Activated T-cell treated with anti-CD3 and anti-CD28 coated beads, Interleukin-2, amount 50 U/mL, for 72 hours (primary cell): Measurements from ENCODE around the gene ACP4. TPM values are rescaled to one million over a fixed set of nuclear protein-coding genes. Genes with fewer than 3 reads are reported as not detected.
A peak's percentile ranks its signal among the peaks of the same experiment; 100 is the strongest.
"Not testable (repeated sequence)": the region's sequence is repeated elsewhere in the genome, so short reads cannot be mapped to it uniquely, and the experiment has no call there.

ENCODE experiments used
- ATAC-seq, 2 donors: fragments of 150-1000 bp; cut with Tn5 transposase; replicated peaks in 1 of 2; 2 replicates each; pipeline ENCODE4 v1.10.0; 2021; ENCODE audit warnings: moderate library complexity in 2 of 2, mild to moderate bottlenecking in 1 of 2
- DNase-seq, 2 donors: peaks; one replicate each; pipeline ENCODE4 v3.0.0; 2021 to 2022; ENCODE audit warnings: mixed read lengths in 1 of 2
- H3K27ac Mint-ChIP-seq: one replicate; pipeline ENCODE4 v1.8.0; 2022; ENCODE audit warnings: mild to moderate bottlenecking, moderate library complexity, mixed read lengths
- H3K27me3 Mint-ChIP-seq: one replicate; pipeline ENCODE4 v1.8.0; 2022; ENCODE audit warnings: low read depth, mixed read lengths
- H3K36me3 Mint-ChIP-seq, 2 donors: one replicate each; pipeline ENCODE4 v1.8.0; 2022; ENCODE audit warnings: mixed read lengths in 2 of 2, mild to moderate bottlenecking in 1 of 2; ENCODE audit not compliant: insufficient read depth in 2 of 2
- H3K4me1 Mint-ChIP-seq: one replicate; pipeline ENCODE4 v1.8.0; 2022; ENCODE audit warnings: low read depth, mixed read lengths
- H3K4me3 Mint-ChIP-seq, 2 donors: one replicate each; pipeline ENCODE4 v1.8.0; 2022; ENCODE audit warnings: mild to moderate bottlenecking in 2 of 2, mixed read lengths in 2 of 2, moderate library complexity in 2 of 2
- H3K9me3 Mint-ChIP-seq, 2 donors: one replicate each; pipeline ENCODE4 v1.8.0; 2022; ENCODE audit warnings: mixed read lengths in 2 of 2
- total RNA-seq, 2 donors: library from RNA; stranded (reverse); gene quantifications; one replicate each; pipeline ENCODE4 v1.2.3, GENCODE V29; 2022

ACP4 gene
- total RNA-seq, 2 donors from 2014 or later: not detected

DNA sequence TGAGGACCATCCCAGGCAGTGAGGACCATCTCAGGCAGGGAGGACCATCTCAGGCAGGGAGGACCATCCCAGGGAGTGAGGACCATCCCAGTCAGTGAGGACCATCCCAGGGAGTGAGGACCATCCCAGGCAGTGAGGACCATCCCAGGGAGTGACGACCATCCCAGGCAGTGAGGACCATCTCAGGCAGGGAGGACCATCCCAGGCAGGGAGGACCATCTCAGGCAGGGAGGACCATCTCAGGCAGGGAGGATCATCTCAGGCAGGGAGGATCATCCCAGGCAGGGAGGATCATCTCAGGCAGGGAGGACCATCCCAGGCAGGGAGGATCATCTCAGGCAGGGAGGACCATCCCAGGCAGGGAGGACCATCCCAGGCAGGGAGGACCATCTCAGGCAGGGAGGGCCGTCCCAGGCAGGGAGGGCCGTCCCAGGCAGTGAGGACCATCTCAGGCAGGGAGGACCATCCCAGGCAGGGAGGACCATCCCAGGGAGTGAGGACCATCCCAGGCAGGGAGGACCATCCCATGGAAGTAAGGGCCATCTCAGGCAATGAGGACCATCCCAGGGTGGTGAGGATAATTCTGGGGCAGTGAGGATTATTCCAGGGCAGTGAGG lies 21.5 kb downstream of the ACP4 start:
- peaks cover 20% of the 10 kb centered on the region for H3K27me3 Mint-ChIP-seq
- DNase-seq, H3K27ac Mint-ChIP-seq, H3K4me3 Mint-ChIP-seq, H3K4me1 Mint-ChIP-seq, ATAC-seq, H3K36me3 Mint-ChIP-seq, H3K9me3 Mint-ChIP-seq: not testable (repeated sequence)

DNA sequence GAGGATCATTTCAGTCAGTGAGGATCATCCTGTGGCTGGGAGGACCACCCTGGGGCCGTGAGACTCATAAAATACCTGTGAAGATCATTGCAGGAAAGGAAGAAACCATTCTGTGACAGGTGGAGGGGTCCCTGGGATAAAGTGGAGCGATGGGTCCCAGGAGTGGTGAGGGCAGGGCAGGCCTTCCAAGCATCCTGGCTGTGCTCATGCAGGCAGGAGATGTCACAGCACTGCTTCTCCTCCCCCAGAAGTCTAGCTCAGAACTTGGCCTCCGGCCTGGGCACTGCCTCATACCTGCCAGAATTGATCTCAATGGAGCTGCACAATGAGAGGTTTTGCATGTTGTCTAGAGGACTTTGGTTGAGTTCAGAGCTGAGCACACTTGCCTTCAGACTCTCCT lies 22.3 kb downstream of the ACP4 start:
- Mint-ChIP-seq H3K27ac (no peak overlapping the region), H3K27me3 (peaks cover 20% of the 10 kb centered on the region), H3K36me3 (peaks cover 4% of the 10 kb centered on the region in 2 donors), H3K4me1 (peaks cover 16% of the 10 kb centered on the region), H3K4me3 (no peak overlapping the region), H3K9me3 (peaks cover 5% of the 10 kb centered on the region in 2 donors)
- ATAC-seq: no peak
- no peak for DNase-seq

DNA sequence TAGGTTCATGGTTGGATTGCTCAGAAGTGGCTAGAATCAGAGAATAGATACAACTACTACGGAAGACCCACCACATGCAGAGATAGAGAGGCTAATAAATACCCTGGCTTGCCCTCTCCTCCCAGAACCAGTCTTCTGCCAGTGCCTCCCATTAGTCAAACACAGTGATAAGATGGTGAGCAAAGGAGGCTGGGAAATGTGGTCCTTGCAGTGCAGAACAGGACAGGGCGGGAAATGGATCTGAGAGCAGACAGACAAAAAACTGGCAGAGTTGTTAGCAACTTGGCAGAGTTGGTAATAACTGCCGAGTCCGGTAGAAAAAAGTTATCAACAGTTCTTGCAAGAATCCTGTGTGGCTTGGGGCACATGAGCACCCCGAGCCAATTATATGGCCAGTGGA lies 24.7 kb downstream of the ACP4 start:
- DNase-seq: no peak
- no peak for ATAC-seq
- Mint-ChIP-seq H3K27ac (no peak overlapping the region), H3K9me3 (peaks cover 5% of the 10 kb centered on the region in 2 donors), H3K4me1 (peaks cover 35% of the 10 kb centered on the region), H3K27me3 (peaks cover 35% of the 10 kb centered on the region), H3K36me3 (peaks cover 4 to 6% of the 10 kb centered on the region in 2 donors), H3K4me3 (no peak overlapping the region)

DNA sequence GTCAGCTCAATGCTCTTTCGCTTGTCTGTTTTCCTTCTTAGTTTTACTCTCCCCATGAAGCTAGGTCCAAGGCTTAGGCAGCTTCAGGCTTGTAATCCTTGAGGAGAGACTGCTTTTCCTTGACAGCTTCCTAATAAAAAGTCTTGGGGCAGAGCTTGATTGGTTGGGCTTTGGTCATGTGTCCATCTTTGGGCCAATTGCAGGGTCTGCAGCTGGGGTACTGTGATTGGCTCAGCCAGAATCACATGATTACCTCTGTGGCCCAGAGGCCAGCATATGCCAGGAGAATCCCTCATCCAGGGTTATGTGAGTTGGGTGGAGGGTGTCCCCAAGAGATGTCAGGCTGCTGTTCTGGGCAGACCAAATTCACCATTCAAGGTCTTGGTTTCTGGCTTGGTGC lies 25.2 kb downstream of the ACP4 start:
- H3K27ac Mint-ChIP-seq: no peak overlapping the region
- no peak for DNase-seq
- H3K27me3 Mint-ChIP-seq: peaks cover 41% of the 10 kb centered on the region
- peaks cover 41% of the 10 kb centered on the region for H3K4me1 Mint-ChIP-seq
- ATAC-seq: no peak
- no peak overlapping the region for H3K4me3 Mint-ChIP-seq
- H3K36me3 Mint-ChIP-seq: peaks cover 4 to 6% of the 10 kb centered on the region in 2 donors
- H3K9me3 Mint-ChIP-seq: peaks cover 4% of the 10 kb centered on the region in 2 donors

DNA sequence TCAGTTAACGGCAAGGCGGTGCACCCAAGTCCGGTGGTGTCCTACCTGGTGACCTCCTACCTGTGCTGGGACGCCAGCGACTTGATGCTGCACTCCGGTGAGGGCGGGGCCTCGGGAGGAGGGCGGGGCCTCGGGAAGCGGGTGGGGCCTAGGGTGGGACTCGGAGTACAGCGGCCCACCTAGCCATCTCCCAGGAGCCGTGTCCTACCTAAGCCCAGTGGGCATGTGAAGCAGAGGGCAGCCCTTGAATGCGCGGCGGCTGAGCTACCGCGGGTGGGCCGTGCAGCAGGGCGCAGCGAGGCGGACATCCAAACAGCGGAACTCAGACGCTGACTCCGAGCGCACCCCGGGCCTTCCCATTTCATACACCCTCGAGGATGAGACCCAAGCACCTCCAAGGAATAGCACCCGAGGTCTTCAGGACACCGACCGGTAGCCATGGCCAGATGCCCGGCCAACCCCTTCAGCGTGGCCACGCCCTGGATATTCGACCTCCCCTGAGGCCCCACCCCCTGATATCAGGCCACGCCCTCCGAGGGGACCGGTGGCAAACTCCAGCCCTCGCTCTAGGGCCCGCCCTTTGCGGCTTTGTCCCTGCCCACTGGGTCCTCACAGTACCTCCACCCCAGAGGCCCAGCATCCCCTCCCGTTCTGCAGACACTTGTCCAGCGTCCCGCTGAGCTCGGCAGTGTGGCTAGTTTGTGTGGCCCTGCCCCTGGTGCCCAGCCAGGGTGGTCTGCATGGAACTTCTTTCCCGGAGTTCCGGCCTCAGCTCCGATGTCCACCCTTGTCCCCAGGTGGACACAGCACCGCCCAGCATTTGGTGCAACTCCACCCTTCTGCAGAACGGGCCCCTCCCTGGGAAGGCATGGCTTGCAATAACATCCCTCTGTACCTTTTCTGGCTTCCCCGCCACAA lies 28.0 kb downstream of the ACP4 start:
- peaks cover 4 to 6% of the 10 kb centered on the region in 2 donors for H3K36me3 Mint-ChIP-seq
- peaks cover 68% of the 10 kb centered on the region for H3K27me3 Mint-ChIP-seq

DNA sequence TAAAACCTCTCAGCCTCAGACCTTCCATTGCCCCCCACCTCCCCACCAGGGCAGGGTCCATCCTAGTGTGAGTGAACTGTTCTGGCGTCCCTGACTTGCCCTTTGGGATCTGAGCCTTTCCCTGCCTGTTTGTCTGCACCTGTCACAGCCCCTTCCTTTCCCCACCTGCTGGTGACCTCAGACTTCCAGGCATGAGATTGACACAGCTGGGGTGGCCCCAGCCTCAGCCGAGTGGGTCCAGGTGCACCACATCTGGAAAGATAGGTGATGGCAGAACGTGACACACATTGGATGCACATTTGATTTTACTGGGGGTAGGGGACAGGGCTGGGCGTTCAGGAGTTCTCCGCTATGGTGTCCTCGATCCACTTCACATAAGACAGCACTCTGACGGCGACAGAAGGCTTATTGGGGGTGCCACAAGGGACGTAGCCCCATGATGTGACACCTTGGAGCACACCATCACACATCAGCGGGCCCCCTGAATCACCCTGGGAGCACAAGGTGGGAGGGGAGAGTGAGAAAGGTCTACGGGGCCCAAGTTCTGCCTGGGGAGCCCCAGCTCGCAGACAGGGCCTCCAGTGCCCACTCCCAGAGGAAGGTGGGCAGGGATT lies 28.8 kb downstream of the ACP4 start:
- ATAC-seq (no peak), DNase-seq (no peak)
- Mint-ChIP-seq H3K9me3 (peaks cover 2 to 4% of the 10 kb centered on the region in 2 donors), H3K4me3 (peak overlapping the region; percentile 82 to 93), H3K36me3 (peaks cover 4 to 6% of the 10 kb centered on the region in 2 donors), H3K27ac (no peak overlapping the region), H3K27me3 (peaks cover 69% of the 10 kb centered on the region), H3K4me1 (peaks cover 47% of the 10 kb centered on the region)

More for the DNA sequence above, 28.0 kb downstream of the ACP4 start:
- Mint-ChIP-seq H3K27ac (peak overlapping the region; percentile 63), H3K4me3 (peak overlapping the region; percentile 82 to 93), H3K4me1 (peaks cover 47% of the 10 kb centered on the region), H3K9me3 (peaks cover 2 to 4% of the 10 kb centered on the region in 2 donors)
- ATAC-seq (peak; percentile 50 to 67), DNase-seq (peak; percentile 79 to 84)

DNA sequence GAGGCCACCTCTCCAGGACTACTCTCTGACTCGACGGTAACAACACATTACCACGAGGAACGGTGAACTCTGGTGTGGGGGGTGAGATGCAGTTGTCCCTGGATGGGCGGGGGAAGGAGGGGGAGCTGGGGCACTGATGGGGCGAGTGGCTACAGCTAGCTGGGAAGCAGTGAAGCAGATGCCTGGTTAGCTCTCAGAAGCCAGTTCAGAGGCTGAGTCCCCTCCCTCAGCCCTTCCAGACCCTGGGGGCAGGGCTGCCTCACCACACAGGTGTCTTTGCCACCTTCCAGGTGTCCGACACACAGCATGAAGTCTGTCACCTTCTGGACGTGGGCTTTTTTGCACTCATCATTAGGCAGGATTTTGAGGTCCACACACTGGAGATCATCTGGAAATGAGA lies 29.4 kb downstream of the ACP4 start:
- DNase-seq (no peak), ATAC-seq (no peak)
- Mint-ChIP-seq H3K9me3 (peaks cover 2 to 4% of the 10 kb centered on the region in 2 donors), H3K4me1 (peaks cover 47% of the 10 kb centered on the region), H3K27me3 (peaks cover 64% of the 10 kb centered on the region), H3K36me3 (peaks cover 4 to 6% of the 10 kb centered on the region in 2 donors), H3K4me3 (peak overlapping the region; percentile 81 to 93), H3K27ac (no peak overlapping the region)

DNA sequence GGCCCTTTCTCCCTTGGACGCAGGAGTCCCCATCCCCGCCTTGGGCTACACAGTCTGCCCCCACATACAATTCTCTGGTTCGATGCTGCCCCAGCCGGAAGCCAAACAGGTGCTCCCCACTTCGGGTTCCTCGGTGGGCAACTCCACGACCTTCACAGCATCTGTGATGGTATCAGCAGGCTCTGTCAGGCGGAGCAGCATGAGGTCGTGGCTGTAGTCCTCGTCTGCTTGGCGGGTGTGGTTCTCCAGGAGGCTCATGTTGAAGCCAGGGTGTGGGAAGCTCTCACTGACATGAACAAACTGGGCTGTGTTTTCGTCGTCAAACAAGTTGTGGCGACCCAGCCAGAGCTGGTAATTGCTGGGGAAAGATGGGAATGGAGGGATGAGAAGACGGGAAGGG lies 29.9 kb downstream of the ACP4 start:
- no peak overlapping the region for H3K27ac Mint-ChIP-seq
- ATAC-seq (no peak), DNase-seq (no peak)
- H3K36me3 Mint-ChIP-seq: peaks cover 4 to 6% of the 10 kb centered on the region in 2 donors
- peaks cover 60% of the 10 kb centered on the region for H3K27me3 Mint-ChIP-seq
- H3K4me1 Mint-ChIP-seq: peaks cover 47% of the 10 kb centered on the region
- H3K9me3 Mint-ChIP-seq: peaks cover 2 to 4% of the 10 kb centered on the region in 2 donors
- peak overlapping the region; percentile 81 to 93 for H3K4me3 Mint-ChIP-seq

DNA sequence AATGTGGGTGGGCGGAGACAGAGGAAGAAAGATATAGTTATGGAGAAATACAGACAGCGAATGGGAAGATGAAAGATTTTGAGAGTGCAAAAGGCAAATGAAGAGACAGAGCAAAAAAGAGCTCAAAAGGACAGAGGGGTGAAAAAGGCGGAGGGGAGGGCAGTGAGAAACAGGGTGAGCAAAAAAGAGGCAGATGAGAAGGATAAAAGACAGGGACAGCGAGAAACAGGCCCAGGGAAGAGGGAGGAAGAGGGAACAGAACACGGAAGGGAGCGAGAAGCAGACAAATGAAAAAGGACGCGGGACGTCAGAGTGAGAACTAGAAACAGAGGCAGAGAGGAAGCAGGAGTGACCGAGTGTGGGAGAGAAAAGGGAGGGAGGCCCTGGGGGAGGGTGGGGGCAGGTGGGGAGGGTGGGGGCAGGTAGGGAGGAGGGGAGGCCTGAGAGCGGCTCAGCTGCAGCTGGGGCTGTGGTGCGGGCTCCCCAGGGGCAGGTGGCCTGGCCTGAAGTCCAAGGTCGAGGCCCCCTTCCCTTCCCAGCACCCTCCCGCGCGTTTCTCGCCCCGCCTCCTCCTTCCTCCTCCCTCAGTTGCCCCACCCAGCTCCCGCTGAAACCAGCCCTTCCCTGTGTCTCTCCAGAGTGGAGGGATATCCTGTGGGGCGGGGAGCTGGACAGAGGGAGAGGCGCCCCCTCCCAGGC lies 30.5 kb downstream of the ACP4 start:
- Mint-ChIP-seq H3K9me3 (peaks cover 2 to 4% of the 10 kb centered on the region in 2 donors), H3K36me3 (peaks cover 4 to 6% of the 10 kb centered on the region in 2 donors), H3K4me1 (peaks cover 47% of the 10 kb centered on the region), H3K4me3 (peak overlapping the region; percentile 81 to 93), H3K27me3 (peaks cover 56% of the 10 kb centered on the region), H3K27ac (peak overlapping the region; percentile 47)
- DNase-seq (no peak), ATAC-seq (no peak)

DNA sequence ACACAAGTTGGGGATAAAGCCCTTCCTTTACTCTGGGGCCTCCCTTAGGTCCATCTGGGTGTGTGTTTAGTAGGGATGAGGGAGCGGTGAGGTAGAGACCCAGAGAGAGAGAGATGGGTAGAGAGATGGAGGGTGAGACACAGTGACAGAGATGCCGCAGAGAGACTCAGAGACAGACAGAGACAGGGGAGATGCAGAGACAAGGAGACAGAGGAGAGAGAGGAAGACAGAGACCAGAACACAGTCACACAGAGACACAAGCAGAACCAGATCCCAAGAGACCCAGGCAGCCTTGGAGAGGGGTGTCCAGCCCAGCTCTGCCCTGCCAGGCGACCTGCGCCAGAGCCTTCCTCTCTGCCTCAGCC lies 31.0 kb downstream of the ACP4 start:
- no peak for ATAC-seq
- Mint-ChIP-seq H3K4me3 (no peak overlapping the region), H3K4me1 (peaks cover 44% of the 10 kb centered on the region), H3K27ac (no peak overlapping the region), H3K36me3 (peaks cover 3 to 6% of the 10 kb centered on the region in 2 donors), H3K27me3 (peaks cover 58% of the 10 kb centered on the region), H3K9me3 (peaks cover 2 to 3% of the 10 kb centered on the region in 2 donors)
- no peak for DNase-seq

DNA sequence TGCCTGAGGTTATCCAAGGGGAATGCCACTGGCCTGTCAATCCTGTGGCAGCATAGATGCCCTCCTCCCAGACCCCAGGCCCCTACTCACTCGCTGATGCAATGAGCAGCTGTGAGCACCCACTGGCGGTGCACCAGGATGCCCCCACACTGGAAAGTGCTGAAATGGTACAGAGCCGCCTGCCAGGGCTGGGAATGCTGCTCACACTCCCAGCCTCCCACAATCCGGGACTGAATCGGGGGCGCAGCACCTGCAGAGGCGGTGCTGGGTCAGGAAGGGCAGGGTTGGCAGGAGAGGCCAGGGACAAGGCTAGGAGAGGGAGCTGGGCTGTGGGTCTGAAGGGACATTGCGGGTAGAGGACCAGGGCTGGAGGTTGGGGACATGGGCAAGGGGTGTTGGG lies 31.4 kb downstream of the ACP4 start:
- H3K36me3 Mint-ChIP-seq: peaks cover 0 to 6% of the 10 kb centered on the region in 2 donors
- peaks cover 58% of the 10 kb centered on the region for H3K27me3 Mint-ChIP-seq

DNA sequence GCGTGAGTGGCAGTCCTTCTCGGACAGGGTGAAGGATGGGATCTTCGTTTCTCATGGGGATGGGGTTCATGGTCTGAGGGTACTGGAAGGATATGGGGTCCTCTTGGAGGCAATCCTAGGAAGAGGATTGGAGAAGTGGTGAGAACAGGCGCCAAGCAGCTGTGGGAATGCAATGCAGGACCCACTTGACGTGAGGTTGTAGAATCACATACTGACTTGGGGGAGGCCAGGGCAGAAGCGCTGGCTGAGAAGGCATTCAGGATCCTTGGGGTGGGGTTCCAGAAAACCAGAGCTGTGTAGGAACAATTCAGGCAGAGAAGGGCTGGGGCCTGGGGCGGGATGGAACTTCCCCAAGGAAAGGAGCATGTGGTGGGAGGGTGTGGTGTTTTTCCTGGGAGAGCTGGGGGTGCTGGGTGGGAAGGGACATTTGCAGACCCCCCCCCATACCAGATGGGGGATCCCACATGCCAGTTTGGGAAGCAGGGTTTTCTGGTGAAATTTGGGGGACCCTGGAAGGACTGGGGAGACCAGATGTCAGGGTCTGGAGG lies 32.5 kb downstream of the ACP4 start:
- Mint-ChIP-seq H3K9me3 (no peaks in the 10 kb centered on the region), H3K27me3 (peaks cover 68% of the 10 kb centered on the region), H3K36me3 (no peaks in the 10 kb centered on the region), H3K4me3 (no peak overlapping the region), H3K27ac (no peak overlapping the region), H3K4me1 (peaks cover 29% of the 10 kb centered on the region)
- DNase-seq (no peak), ATAC-seq (no peak)

More for the DNA sequence above, 31.4 kb downstream of the ACP4 start:
- ATAC-seq (no peak), DNase-seq (no peak)
- H3K27ac Mint-ChIP-seq: no peak overlapping the region
- no peak overlapping the region for H3K4me3 Mint-ChIP-seq
- peaks cover 40% of the 10 kb centered on the region for H3K4me1 Mint-ChIP-seq
- peaks cover 0 to 2% of the 10 kb centered on the region in 2 donors for H3K9me3 Mint-ChIP-seq
